Breast epithelium (tissue), 4 donors: ENCODE results near the gene LDHAL6A. TPM values are rescaled to one million over a fixed set of nuclear protein-coding genes. Genes with fewer than 3 reads are reported as not detected.

Experiments used
- DNase-seq, 2 donors: peaks; one replicate each; pipeline ENCODE4 v3.0.0-alpha.2; 2019; ENCODE audit warnings: low spot score in 2 of 2
- H3K27ac ChIP-seq, 2 donors: fragments of 200-600 bp; sonication (generic) in 1 of 2; one replicate each; pipeline ENCODE4 v1.5.1; 2016 to 2019; ENCODE audit warnings: mild to moderate bottlenecking in 1 of 2
- H3K27me3 ChIP-seq, 2 donors: fragments of 200-600 bp; sonication (generic) in 1 of 2; one replicate each; pipeline versions ENCODE4 v1.5.1 to v1.6.0; 2017 to 2019; ENCODE audit warnings: control low read depth in 1 of 2, mild to moderate bottlenecking in 1 of 2
- H3K36me3 ChIP-seq: fragments of 200-600 bp; one replicate; pipeline ENCODE4 v1.5.1; 2019
- H3K4me1 ChIP-seq, 2 donors: fragments of 200-600 bp; sonication (generic); one replicate each; pipeline ENCODE4 v1.5.1; 2016 to 2019; ENCODE audit warnings: control low read depth in 1 of 2
- H3K4me3 ChIP-seq, 3 donors: fragments of 200-600 bp; sonication (generic); 1 replicate in 2 of 3; 2 replicates in 1 of 3; pipeline ENCODE4 v1.5.1; 2016 to 2019; ENCODE audit warnings: mild to moderate bottlenecking in 3 of 3, moderate library complexity in 2 of 3
- H3K9me3 ChIP-seq, 2 donors: fragments of 200-600 bp; sonication (generic) in 1 of 2; one replicate each; pipeline ENCODE4 v1.5.1; 2016 to 2019; ENCODE audit warnings: control low read depth in 1 of 2
- POLR2A ChIP-seq: fragments of 450-650 bp; IDR thresholded peaks from one replicate; pipeline ENCODE4 v1.6.1; 2016; ENCODE audit warnings: antibody characterized with exemption, mild to moderate bottlenecking, moderate library complexity
- POLR2AphosphoS5 ChIP-seq, 3 donors: sonication (generic); formaldehyde crosslinking; IDR thresholded peaks; one replicate each; pipeline ENCODE4 v1.6.1; 2017; ENCODE audit warnings: antibody characterized with exemption in 3 of 3
- intact Hi-C: fragments of 100-400 bp; cut with DNase I; formaldehyde crosslinking; loops from one replicate; pipeline ENCODE4 v1.15.1; 2023; ENCODE audit warnings: low total_unique reads
- total RNA-seq, 3 donors: library from RNA; depleted of rRNA; stranded (reverse); fragments of >200 nt; gene quantifications; one replicate each; pipeline ENCODE4 v1.1.0, GENCODE V29; 2016
- TF ChIP-seq, protein P1 (sequence below), 3 donors: fragments of 450-650 bp; IDR thresholded peaks; one replicate each; pipeline ENCODE4 v1.5.1; 2016 to 2017; ENCODE audit warnings: antibody characterized with exemption in 3 of 3, mild to moderate bottlenecking in 3 of 3, moderate library complexity in 3 of 3

LDHAL6A gene
- total RNA-seq, 3 donors from 2014 or later, result not detected

DNA sequence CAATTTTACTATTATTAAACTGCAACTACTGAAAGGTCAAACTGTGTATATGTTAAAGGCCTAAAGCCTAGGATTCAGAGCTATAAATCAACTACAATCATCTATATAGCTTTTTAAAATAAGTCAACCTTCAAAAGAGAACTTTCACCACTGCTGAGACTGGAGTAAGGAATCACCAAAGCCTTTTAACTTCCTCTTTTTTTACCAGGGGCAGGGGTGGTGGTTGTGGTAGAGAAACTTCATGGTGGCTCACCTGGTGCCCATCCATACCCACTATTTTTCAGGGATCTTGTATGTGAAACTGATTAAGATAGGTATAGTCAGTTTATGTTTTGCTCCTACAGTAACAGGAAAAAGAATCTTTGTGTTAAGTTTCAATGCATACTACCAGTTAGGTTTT, 39.6 kb downstream of the LDHAL6A start:
- intact Hi-C loops, result no loop called here
- H3K36me3 ChIP-seq, result no peaks in the 10 kb centered on the region
- no peak for TF ChIP-seq POLR2AphosphoS5 (IDR thresholded peaks at IDR 0.05)
- no peak for TF ChIP-seq POLR2A
- DNase-seq, result no peak
- H3K27ac ChIP-seq, result no peak overlapping the region
- H3K27me3 ChIP-seq, result no peaks in the 10 kb centered on the region
- no peak overlapping the region for H3K4me3 ChIP-seq
- no peaks in the 10 kb centered on the region for H3K9me3 ChIP-seq
- no peaks in the 10 kb centered on the region for H3K4me1 ChIP-seq

DNA sequence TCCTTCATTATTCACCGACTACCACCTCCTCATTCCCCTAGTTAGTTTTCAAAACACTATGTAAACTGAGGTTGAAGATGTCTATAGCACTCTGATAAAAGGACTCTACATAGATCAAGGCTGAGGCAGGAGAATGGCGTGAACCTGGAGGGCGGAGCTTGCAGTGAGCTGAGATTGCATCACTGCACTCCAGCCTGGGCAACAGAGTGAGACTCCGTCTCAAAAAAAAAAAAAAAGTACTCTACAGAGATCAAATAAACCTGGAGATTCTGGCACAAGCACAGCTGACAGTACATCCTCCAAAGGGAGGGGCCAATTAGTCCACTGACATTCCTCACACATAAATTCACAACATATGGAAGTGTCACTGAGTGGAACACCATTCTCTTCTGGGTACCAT, 40.0 kb downstream of the LDHAL6A start:
- H3K4me1 ChIP-seq, result no peaks in the 10 kb centered on the region
- H3K9me3 ChIP-seq, result no peaks in the 10 kb centered on the region
- no peak overlapping the region for H3K27ac ChIP-seq
- H3K36me3 ChIP-seq, result no peaks in the 10 kb centered on the region
- DNase-seq, result no peak
- H3K27me3 ChIP-seq, result no peaks in the 10 kb centered on the region
- intact Hi-C loops, result no loop called here
- no peak overlapping the region for H3K4me3 ChIP-seq
- no peak for TF ChIP-seq POLR2AphosphoS5 (IDR thresholded peaks at IDR 0.05)
- no peak for TF ChIP-seq POLR2A
- TF ChIP-seq, protein P1, sequence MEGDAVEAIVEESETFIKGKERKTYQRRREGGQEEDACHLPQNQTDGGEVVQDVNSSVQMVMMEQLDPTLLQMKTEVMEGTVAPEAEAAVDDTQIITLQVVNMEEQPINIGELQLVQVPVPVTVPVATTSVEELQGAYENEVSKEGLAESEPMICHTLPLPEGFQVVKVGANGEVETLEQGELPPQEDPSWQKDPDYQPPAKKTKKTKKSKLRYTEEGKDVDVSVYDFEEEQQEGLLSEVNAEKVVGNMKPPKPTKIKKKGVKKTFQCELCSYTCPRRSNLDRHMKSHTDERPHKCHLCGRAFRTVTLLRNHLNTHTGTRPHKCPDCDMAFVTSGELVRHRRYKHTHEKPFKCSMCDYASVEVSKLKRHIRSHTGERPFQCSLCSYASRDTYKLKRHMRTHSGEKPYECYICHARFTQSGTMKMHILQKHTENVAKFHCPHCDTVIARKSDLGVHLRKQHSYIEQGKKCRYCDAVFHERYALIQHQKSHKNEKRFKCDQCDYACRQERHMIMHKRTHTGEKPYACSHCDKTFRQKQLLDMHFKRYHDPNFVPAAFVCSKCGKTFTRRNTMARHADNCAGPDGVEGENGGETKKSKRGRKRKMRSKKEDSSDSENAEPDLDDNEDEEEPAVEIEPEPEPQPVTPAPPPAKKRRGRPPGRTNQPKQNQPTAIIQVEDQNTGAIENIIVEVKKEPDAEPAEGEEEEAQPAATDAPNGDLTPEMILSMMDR (IDR thresholded peaks at IDR 0.05), result no peak

DNA sequence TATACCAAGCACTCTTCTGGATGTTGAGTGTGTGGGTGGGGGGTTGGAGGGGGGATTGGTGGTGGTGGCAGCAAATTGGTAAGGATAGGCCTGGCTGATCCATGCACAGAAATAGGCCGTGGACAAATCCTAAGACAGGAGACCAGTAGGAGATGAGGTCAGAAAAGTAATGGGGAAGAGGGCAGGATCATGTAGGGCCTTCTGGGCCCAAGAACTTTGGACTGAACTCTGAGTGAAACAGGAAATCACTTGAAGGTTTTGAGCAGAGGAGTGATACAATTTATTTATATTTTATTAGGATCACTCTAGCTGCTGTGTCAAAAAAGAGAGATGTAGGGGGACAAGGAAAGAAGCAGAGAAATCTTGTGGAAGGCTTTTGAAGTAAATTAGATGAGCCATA, 42.4 kb downstream of the LDHAL6A start:
- Histone ChIP-seq H3K27ac (no peak overlapping the region), H3K9me3 (no peaks in the 10 kb centered on the region), H3K4me1 (no peaks in the 10 kb centered on the region), H3K36me3 (no peaks in the 10 kb centered on the region), H3K27me3 (no peaks in the 10 kb centered on the region), H3K4me3 (no peak overlapping the region)
- TF ChIP-seq, protein P1 (IDR thresholded peaks at IDR 0.05), result no peak
- DNase-seq, result no peak
- intact Hi-C loops, result no loop called here

DNA sequence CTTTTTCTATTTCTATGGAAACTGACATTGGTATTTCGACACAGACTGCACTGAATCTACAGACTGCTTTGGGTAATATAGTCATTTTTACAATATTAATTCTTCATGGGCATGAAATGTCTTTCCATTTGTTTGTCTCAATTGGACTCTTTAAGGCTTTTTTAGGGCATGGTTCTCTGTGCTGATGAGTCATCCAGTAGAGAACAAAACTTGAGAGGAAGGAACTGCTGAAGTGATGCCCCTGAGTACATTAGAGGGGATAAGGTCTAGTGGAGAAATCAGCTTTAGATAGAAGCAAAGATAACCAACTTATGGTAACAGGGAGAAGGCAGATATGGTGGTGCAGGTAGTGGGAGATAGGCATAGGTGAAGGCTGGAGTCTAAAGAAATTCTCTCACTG, 46.0 kb downstream of the LDHAL6A start:
- Histone ChIP-seq H3K9me3 (no peaks in the 10 kb centered on the region), H3K36me3 (no peaks in the 10 kb centered on the region), H3K4me3 (no peak overlapping the region), H3K4me1 (no peaks in the 10 kb centered on the region), H3K27ac (no peak overlapping the region), H3K27me3 (no peaks in the 10 kb centered on the region)
- intact Hi-C loops, result no loop called here
- TF ChIP-seq POLR2A (no peak), POLR2AphosphoS5 (IDR thresholded peaks at IDR 0.05) (no peak)
- TF ChIP-seq, protein P1 (IDR thresholded peaks at IDR 0.05), result no peak
- no peak for DNase-seq

DNA sequence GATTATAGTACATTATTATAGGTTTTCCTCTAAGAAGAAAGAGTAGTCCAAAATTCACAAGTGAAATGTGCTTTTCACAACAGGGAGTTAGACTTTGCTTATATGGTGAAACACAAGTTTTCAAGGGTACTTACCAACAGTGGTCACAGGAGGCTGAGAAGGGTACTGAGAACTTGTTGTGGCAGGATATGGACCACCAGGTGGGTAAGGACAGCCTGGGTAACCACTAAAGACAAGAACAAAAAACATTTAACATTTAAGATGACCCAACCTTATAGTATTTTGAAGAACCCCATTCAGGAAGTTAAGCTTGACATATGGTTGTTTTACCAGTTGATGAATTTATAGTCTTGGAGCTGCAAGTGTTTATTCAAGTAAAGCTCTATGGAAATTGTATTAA, 46.7 kb downstream of the LDHAL6A start:
- no peak for DNase-seq
- no peaks in the 10 kb centered on the region for H3K36me3 ChIP-seq
- intact Hi-C loops, result no loop called here

More for the DNA sequence above, 46.7 kb downstream of the LDHAL6A start:
- TF ChIP-seq POLR2A, result no peak
- TF ChIP-seq POLR2AphosphoS5 (IDR thresholded peaks at IDR 0.05), result no peak
- TF ChIP-seq, protein P1 (IDR thresholded peaks at IDR 0.05), result no peak
- H3K4me3 ChIP-seq, result no peak overlapping the region
- H3K27ac ChIP-seq, result no peak overlapping the region
- no peaks in the 10 kb centered on the region for H3K27me3 ChIP-seq
- H3K4me1 ChIP-seq, result no peaks in the 10 kb centered on the region
- H3K9me3 ChIP-seq, result no peaks in the 10 kb centered on the region
